Measurements from ENCODE around the gene OR2T6. TPM values are rescaled to one million over a fixed set of nuclear protein-coding genes. Genes with fewer than 3 reads are reported as not detected.
A peak's percentile ranks its signal among the peaks of the same experiment; 100 is the strongest.

The OR2T6 gene
- polyA plus RNA-seq (2012; ENCODE audit: missing spikeins) = not detected

DNA sequence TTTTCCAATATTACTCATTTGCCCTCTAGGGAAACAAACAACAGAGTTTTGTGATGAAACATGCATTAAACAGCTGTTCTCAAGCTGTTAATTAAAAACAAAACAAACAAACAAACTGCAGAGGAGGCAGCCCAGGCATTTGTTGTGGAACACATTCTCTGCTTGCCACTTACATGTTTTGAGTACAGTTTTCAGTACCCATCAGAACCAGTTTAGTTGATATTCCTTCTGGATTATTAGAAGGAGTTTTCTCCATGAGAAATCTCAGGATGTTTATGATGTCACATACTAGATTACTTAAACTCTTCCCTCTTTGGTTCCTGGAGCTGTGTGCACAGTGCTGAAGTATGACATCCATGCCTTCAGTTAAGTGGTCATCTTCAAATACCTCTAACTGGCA, at the start of gene OR2T6:
Gene OR2T6, plus strand, starts transcription at position 301 of the 400 bp plus-strand sequence. CDS start 11,863 bp downstream, outside the sequence.
- no peak for TF ChIP-seq POLR2AphosphoS5 (IDR thresholded peaks at IDR 0.05; ENCODE audit: low read depth, low read length)
- TF ChIP-seq TAF1 (IDR thresholded peaks at IDR 0.05; ENCODE audit: borderline replicate concordance, low read depth, low read length) = no peak
- TF ChIP-seq POLR2A (IDR thresholded peaks at IDR 0.05; ENCODE audit: low read depth, low read length) = no peak
- FAIRE-seq = no peak
- DNase-seq (ENCODE audit: insufficient read length) = no peak

DNA sequence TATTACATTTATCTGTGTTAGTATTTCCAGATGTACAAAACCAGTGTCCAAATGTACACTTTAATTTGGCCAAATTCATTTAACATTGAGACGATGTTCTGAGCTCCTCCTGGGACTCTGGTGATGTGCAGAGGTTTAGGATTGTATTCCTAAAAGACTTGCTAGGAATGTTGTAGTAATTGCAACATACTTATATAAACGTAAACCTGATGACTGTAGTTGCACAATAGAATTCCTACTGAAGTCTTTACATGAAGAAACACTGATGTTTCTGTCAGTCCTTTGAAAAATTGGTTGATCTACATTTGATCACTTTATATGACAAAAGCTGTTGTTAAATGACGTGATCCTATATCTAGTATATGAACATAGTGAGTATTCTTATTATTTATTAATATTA, 32.1 kb upstream of the OR2T6 start:
- TF ChIP-seq TAF1 (IDR thresholded peaks at IDR 0.05; ENCODE audit: borderline replicate concordance, low read depth, low read length) = no peak
- TF ChIP-seq POLR2A (IDR thresholded peaks at IDR 0.05; ENCODE audit: low read depth, low read length) = no peak
- no peak for TF ChIP-seq POLR2AphosphoS5 (IDR thresholded peaks at IDR 0.05; ENCODE audit: low read depth, low read length)
- no peak for DNase-seq (ENCODE audit: insufficient read length)
- FAIRE-seq = no peak

DNA sequence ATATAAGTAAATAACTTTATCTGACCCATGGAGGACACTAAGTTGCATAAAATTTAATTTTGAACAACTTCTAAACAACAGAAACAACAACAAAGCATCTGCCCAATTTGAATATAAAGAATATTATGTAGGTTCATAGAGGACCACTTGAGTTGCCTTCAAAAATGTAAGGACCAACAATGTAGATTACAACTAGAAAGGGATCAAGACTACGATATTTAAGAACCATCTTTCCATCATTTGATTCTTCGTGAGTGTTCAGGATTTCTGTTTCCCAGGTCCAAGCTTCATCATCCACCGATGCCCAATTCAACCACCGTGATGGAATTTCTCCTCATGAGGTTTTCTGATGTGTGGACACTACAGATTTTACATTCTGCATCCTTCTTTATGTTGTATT, 27.1 kb upstream of the OR2T6 start, which contains the start of gene OR14C36:
Gene OR14C36, plus strand, starts transcription at position 301 of the 400 bp plus-strand sequence. Its CDS starts 0 bp downstream, at position 301.
- no peak for FAIRE-seq
- TF ChIP-seq POLR2AphosphoS5 (IDR thresholded peaks at IDR 0.05; ENCODE audit: low read depth, low read length) (no peak), POLR2A (IDR thresholded peaks at IDR 0.05; ENCODE audit: low read depth, low read length) (no peak), TAF1 (IDR thresholded peaks at IDR 0.05; ENCODE audit: borderline replicate concordance, low read depth, low read length) (no peak)
- no peak for DNase-seq (ENCODE audit: insufficient read length)

DNA sequence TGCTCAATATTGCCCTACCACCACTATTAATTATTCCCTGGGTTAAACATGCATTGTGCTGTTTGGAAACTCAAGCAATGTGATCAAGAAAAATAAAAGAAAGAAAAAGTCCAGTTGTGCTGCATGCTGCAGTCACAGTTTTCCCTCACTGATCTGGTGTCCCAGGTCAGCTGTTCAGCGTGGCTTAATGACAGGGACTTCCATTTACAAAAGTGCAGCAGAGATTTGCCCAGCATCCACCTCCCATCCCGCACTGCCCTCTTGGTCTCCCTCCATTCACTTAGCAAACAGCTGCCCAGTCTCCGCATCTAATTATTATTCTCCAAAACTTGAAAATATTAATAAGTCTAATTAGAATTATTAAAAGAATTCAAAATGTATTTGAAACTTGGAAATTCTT, 16.1 kb upstream of the OR2T6 start:
- no peak for TF ChIP-seq TAF1 (IDR thresholded peaks at IDR 0.05; ENCODE audit: borderline replicate concordance, low read depth, low read length)
- TF ChIP-seq POLR2AphosphoS5 (IDR thresholded peaks at IDR 0.05; ENCODE audit: low read depth, low read length) = no peak
- no peak for TF ChIP-seq POLR2A (IDR thresholded peaks at IDR 0.05; ENCODE audit: low read depth, low read length)
- no peak for DNase-seq (ENCODE audit: insufficient read length)
- no peak for FAIRE-seq

- no peak for DNase-seq (ENCODE audit: insufficient read length)
- TF ChIP-seq POLR2A (IDR thresholded peaks at IDR 0.05; ENCODE audit: low read depth, low read length) (no peak), TAF1 (IDR thresholded peaks at IDR 0.05; ENCODE audit: borderline replicate concordance, low read depth, low read length) (no peak)
- no peak for FAIRE-seq
Measured at GRCh38 chr1:248361121-248361715, 14.3 kb upstream of the OR2T6 start, which contains the start of gene OR2T4. Gene OR2T4, plus strand, starts transcription at chr1:248361665. Its CDS starts 0 bp downstream, at chr1:248361665.

- FAIRE-seq (no peak), DNase-seq (ENCODE audit: insufficient read length) (no peak)
- TF ChIP-seq POLR2A (IDR thresholded peaks at IDR 0.05; ENCODE audit: low read depth, low read length) (no peak), POLR2AphosphoS5 (IDR thresholded peaks at IDR 0.05; ENCODE audit: low read depth, low read length) (no peak), TAF1 (IDR thresholded peaks at IDR 0.05; ENCODE audit: borderline replicate concordance, low read depth, low read length) (no peak)
Measured at GRCh38 chr1:248366609-248367008, 8.9 kb upstream of the OR2T6 start.

DNA sequence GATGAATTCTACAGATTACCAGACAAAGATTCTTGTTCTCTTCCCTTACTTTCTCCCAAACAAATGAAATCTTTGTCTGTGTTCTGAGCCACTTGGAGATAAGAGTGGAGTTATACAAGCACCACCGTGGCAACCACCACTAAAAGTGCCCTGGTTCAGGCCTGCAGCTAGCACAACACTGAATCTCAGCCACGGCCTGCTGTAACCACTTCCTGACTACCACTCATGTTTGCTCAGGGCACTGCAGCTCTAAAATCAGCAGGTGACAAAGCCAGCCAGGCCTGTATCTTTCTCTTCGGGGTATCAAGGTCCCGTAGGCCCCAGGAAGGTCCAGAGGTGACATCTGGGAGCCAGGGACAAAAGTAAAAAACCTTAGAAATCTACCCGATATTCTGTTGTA, 3.2 kb upstream of the OR2T6 start:
- TF ChIP-seq POLR2A (IDR thresholded peaks at IDR 0.05; ENCODE audit: low read depth, low read length) (no peak), POLR2AphosphoS5 (IDR thresholded peaks at IDR 0.05; ENCODE audit: low read depth, low read length) (no peak), TAF1 (IDR thresholded peaks at IDR 0.05; ENCODE audit: borderline replicate concordance, low read depth, low read length) (no peak)
- peak; percentile 24 for FAIRE-seq
- DNase-seq (ENCODE audit: insufficient read length) = no peak

- TF ChIP-seq TAF1 (IDR thresholded peaks at IDR 0.05; ENCODE audit: borderline replicate concordance, low read depth, low read length) (no peak), POLR2A (IDR thresholded peaks at IDR 0.05; ENCODE audit: low read depth, low read length) (no peak), POLR2AphosphoS5 (IDR thresholded peaks at IDR 0.05; ENCODE audit: low read depth, low read length) (no peak)
- FAIRE-seq = no peak
- no peak for DNase-seq (ENCODE audit: insufficient read length)
Measured at GRCh38 chr1:248373761-248374160, 1.8 kb upstream of the OR2T6 start.

GRCh38 chr1:248376916-248377315, 1.4 kb downstream of the OR2T6 start:
- no peak for TF ChIP-seq POLR2AphosphoS5 (IDR thresholded peaks at IDR 0.05; ENCODE audit: low read depth, low read length)
- no peak for TF ChIP-seq TAF1 (IDR thresholded peaks at IDR 0.05; ENCODE audit: borderline replicate concordance, low read depth, low read length)
- no peak for TF ChIP-seq POLR2A (IDR thresholded peaks at IDR 0.05; ENCODE audit: low read depth, low read length)
- no peak for FAIRE-seq
- no peak for DNase-seq (ENCODE audit: insufficient read length)

- TF ChIP-seq POLR2AphosphoS5 (IDR thresholded peaks at IDR 0.05; ENCODE audit: low read depth, low read length) (no peak), TAF1 (IDR thresholded peaks at IDR 0.05; ENCODE audit: borderline replicate concordance, low read depth, low read length) (no peak), POLR2A (IDR thresholded peaks at IDR 0.05; ENCODE audit: low read depth, low read length) (no peak)
- DNase-seq (ENCODE audit: insufficient read length) (no peak), FAIRE-seq (no peak)
Measured at GRCh38 chr1:248380854-248381253, 5.3 kb downstream of the OR2T6 start.

DNA sequence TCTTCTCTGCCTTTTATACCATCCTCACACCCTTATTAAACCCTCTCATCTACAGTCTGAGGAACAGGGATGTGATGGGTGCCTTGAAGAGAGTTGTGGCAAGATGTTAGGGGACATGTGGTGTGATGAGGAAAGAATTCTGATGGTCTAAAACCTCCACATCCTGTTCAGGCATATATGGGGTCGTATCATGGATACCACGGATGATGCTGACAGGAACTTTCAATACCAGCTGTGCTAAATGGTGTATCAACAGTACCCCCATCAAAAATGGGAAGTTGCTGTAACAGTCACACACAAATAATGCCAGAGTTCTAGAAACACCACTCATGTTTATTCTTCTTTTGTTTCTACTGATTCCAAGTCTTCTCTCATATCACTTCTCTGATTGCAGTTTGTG, 12.9 kb downstream of the OR2T6 start:
- no peak for DNase-seq (ENCODE audit: insufficient read length)
- TF ChIP-seq POLR2A (IDR thresholded peaks at IDR 0.05; ENCODE audit: low read depth, low read length) (no peak), TAF1 (IDR thresholded peaks at IDR 0.05; ENCODE audit: borderline replicate concordance, low read depth, low read length) (no peak), POLR2AphosphoS5 (IDR thresholded peaks at IDR 0.05; ENCODE audit: low read depth, low read length) (no peak)
- FAIRE-seq = no peak

- FAIRE-seq = no peak
- no peak for DNase-seq (ENCODE audit: insufficient read length)
- no peak for TF ChIP-seq POLR2AphosphoS5 (IDR thresholded peaks at IDR 0.05; ENCODE audit: low read depth, low read length)
- TF ChIP-seq POLR2A (IDR thresholded peaks at IDR 0.05; ENCODE audit: low read depth, low read length) = no peak
- no peak for TF ChIP-seq TAF1 (IDR thresholded peaks at IDR 0.05; ENCODE audit: borderline replicate concordance, low read depth, low read length)
Measured at GRCh38 chr1:248393050-248393449, 17.5 kb downstream of the OR2T6 start.

All from GM12892 (cell line).